ENCODE data around the gene PUSL1. TPM values are rescaled to one million over a fixed set of nuclear protein-coding genes. Genes with fewer than 3 reads are reported as not detected.
"Not testable (repeated sequence)": the region's sequence is repeated elsewhere in the genome, so short reads cannot be mapped to it uniquely, and the experiment has no call there.

The PUSL1 gene
- polyA plus RNA-seq, 3 donors = 8.8 to 11.7 (median 11.2) TPM

GRCh38 chr1:1306661-1307260, 1.6 kb upstream of the PUSL1 start:
- DNase-seq = no peak

DNA sequence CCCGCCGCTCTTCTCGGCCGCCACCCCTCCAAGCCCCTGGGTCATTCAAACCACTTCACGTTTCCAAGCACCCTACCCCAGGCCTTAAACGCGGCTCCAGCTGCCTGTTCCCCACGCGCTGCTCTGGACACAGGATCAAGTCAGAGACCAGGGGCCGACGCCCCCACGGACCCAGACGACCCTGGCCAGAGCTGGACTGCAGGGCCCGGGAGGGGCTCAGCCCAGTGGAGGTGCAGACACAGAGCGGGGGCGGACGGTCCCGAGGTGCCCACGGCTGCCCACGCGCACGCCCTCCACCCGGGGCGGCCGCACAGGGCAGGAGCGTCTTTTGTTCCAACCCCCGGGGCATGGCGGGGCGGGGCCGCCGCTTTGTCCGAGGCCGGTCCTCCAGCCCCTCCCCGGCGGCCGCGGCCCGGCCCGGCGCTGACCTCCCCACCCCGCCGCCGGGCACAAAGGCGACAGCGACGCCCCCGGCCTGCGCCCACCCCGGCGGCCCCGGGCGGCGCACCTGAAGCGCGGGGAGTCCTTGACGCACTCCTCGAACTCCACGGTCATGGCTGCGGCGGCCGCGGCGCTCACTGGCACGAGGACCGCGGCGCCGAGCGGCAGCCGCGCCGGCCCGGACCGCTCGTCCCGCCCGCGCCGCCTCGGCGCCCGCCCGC, 1.0 kb upstream of the PUSL1 start:
- no peak for DNase-seq

GRCh38 chr1:1308756-1309250, 406 bp downstream of the PUSL1 start:
- DNase-seq = no peak

- DNase-seq = no peak
These were observed 1.1 kb downstream of the PUSL1 start for GRCh38 chr1:1309251-1310108.

- no peak for DNase-seq
These were observed 1.6 kb downstream of the PUSL1 start for GRCh38 chr1:1310109-1310385.

DNA sequence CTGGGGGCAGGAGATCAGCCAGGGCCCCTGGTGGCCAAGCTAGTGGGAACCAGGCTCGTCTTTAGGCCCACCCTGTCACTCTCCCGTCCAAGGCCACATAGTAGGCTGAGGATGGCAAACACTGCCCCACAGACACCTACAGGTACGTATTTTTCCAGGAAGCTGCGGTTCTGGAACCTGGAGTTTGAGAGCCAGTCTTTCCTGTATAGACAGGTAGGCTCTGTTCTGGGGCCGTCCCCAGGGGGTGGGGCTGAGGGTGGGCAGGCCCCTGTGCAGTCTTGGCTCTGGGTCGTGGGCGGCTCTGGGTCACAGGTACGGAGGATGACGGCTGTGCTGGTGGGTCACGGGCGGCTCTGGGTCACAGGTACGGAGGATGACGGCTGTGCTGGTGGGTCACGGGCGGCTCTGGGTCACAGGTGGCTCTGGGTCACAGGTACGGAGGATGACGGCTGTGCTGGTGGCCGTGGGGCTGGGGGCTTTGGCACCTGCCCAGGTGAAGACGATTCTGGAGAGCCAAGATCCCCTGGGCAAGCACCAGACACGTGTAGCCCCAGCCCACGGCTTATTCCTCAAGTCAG, 2.2 kb downstream of the PUSL1 start:
- no peak for DNase-seq

- no peak for DNase-seq
These were observed 3.0 kb downstream of the PUSL1 start for GRCh38 chr1:1311107-1312104.

DNA sequence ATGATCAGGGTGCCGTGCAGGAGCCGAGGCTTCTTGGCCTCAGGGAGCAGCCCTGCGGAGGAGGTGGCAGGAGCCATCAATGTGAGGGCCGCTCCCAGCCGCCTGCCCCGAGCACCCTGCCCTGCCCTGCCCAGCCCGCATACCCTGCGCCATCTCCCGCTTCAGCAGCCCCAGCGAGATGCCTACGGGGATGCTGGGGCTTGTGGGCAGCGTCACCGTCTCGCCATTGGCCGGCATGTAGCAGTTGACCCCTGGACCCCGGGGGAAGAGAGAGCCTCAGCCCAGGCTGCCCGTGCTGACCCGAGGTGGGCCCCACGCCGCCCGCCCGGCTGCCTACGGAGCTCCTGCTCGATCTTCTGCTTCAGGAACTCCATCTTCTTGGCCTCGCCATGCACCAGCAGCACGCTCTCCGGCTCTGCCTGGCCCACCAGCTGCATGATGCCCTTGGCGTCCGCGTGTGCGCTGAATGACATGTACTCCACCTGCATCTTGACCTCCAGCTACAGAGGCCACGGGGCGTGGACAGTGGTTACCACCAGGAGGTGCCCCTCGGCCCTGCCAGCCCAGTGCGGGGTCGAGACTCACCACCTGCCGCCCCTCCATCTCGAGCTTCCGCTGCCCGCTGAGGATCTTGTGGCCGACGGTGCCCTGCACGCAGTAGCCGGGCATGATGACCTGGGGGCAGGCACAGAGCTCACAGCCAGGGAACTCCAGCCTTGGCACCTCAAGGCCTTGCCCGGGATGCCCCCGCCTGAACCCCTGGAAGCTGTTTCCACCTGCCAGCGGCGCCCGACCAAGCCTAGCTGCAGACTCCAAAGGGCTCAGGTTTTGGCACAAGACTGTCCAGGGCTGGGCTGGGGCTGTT, 4.3 kb downstream of the PUSL1 start:
- no peak for DNase-seq

GRCh38 chr1:1313500-1314236, 5.3 kb downstream of the PUSL1 start:
- no peak for DNase-seq

- no peak for DNase-seq
These were observed 5.8 kb downstream of the PUSL1 start for GRCh38 chr1:1314237-1314586.

- DNase-seq = no peak
These were observed 6.4 kb downstream of the PUSL1 start for GRCh38 chr1:1314678-1315335.

DNA sequence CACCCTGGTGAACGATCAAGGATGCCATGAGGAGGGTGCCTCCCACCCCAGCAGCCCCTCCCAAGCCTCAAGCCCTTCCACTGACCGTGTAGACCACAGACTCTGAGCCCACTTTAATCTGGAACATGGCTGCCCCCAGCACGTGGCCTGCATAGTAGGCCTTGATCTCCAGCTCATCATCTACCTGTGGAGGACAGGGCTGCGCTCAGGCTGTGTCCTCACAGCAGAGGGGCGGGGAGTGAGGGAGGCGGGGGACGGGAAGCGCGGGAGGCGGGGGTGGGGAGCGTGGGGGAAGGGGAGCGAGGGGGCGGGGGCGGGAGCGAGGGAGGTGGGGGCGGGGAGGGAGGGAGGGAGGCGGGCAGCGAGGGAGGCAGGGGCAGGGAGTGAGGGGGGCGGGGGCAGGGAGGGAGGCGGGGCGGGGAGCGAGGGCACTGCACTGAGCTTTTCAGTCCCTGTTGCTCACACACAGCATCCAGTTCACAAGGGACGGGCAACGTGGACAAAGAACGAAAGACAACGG, 7.1 kb downstream of the PUSL1 start:
- DNase-seq = no peak

GRCh38 chr1:1316199-1316598, 7.8 kb downstream of the PUSL1 start:
- not testable (repeated sequence) for DNase-seq

GRCh38 chr1:1317420-1317819, 9.0 kb downstream of the PUSL1 start:
- DNase-seq = no peak

GRCh38 chr1:1318131-1318652, 9.8 kb downstream of the PUSL1 start:
- DNase-seq = no peak

DNA sequence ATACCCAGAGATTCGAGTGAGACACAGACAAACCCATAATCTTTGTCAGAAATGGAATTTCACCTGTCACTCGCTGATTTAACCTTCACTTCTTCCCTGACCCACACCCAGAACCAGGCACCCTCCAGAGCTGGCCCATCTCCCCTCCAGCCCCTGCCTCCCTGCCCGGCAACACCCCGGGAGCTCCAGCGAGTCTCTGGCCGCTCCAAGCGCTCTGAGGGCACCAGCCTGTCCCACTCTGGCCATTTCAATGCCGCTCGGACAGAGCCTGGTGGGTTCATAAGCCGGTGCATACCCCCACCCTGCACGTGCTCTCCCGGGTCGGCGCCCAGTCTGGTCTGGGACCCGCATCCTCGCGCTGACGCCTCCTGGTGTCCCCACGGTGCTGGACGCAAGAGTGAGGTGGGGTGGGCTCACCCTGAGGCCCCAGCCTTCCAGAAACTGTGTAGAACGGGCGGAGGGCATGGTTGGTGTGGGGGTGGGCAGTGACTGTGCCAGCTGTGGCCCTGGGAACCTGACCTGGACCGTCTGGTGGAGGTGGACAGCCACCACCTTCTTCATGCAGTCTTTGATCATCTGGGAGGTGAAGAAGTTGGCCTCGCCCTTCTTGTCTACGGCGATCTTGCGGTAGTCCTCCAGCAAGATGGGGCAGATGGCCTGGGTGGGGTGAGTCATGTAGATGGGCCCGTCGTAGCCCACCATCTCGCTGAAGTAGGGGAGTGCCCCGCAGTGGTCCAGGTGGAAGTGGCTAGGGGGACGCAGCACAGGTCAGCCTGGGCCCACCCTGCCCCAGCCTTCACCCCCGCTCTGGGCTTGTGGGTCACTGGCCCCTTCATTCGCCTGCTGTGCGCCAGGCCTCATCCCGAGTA, 10.6 kb downstream of the PUSL1 start:
- no peak for DNase-seq

GRCh38 chr1:1319646-1319941, 11.2 kb downstream of the PUSL1 start:
- DNase-seq = no peak
